HepG2 (cell line): ENCODE data around the gene NRL. TPM values are rescaled to one million over a fixed set of nuclear protein-coding genes. Genes with fewer than 3 reads are reported as not detected.

Source experiments
- BATF2 ChIP-seq: sonication (generic); formaldehyde crosslinking; IDR thresholded peaks from 2 replicates; pipeline ENCODE4 v1.8.0; 2022; ENCODE audit warnings: mild to moderate bottlenecking, missing genetic modification reagents, moderate library complexity
- CC2D1A ChIP-seq: sonication (generic); formaldehyde crosslinking; IDR thresholded peaks from 2 replicates; pipeline ENCODE4 v1.8.1; 2023; ENCODE audit warnings: mild to moderate bottlenecking, missing genetic modification reagents
- CEBPZ ChIP-seq: IDR thresholded peaks from 2 replicates; pipeline ENCODE4 v1.6.1; 2012; ENCODE audit warnings: low read length, improper control_type of control experiment
- FOSL1 ChIP-seq: sonication (generic); formaldehyde crosslinking; IDR thresholded peaks from 2 replicates; pipeline ENCODE4 v1.9.0; 2021; ENCODE audit warnings: missing genetic modification reagents, borderline replicate concordance
- HDAC1 ChIP-seq: sonication (generic); formaldehyde crosslinking; IDR thresholded peaks from 2 replicates; pipeline ENCODE4 v1.5.1; 2020; ENCODE audit warnings: mild to moderate bottlenecking, missing genetic modification reagents
- HOXA9 ChIP-seq: sonication (generic); formaldehyde crosslinking; IDR thresholded peaks from 2 replicates; pipeline ENCODE4 v1.8.1; 2022; ENCODE audit warnings: missing genetic modification reagents, mild to moderate bottlenecking, moderate library complexity, borderline replicate concordance
- IRF9 ChIP-seq: sonication (generic); formaldehyde crosslinking; IDR thresholded peaks from 2 replicates; pipeline ENCODE4 v1.8.0; 2022; ENCODE audit warnings: missing genetic modification reagents, mild to moderate bottlenecking, borderline replicate concordance
- JUND ChIP-seq: sonication (generic); formaldehyde crosslinking; IDR thresholded peaks from 2 replicates; pipeline ENCODE4 v1.8.0; 2022; ENCODE audit warnings: mild to moderate bottlenecking, missing genetic modification reagents
- SIN3A ChIP-seq: IDR thresholded peaks from 2 replicates; pipeline ENCODE4 v1.6.1; 2011; ENCODE audit warnings: low read depth, mild to moderate bottlenecking, control low read depth, low read length, borderline replicate concordance
- SPEN ChIP-seq: sonication (generic); formaldehyde crosslinking; IDR thresholded peaks from 2 replicates; pipeline ENCODE4 v1.5.1; 2020; ENCODE audit warnings: low read depth, mild to moderate bottlenecking, missing genetic modification reagents
- ZNF276 ChIP-seq: sonication (generic); formaldehyde crosslinking; IDR thresholded peaks from 2 replicates; pipeline ENCODE4 v1.4.0; 2020; ENCODE audit warnings: mild to moderate bottlenecking, low read depth, missing genetic modification reagents
- ZNF362 ChIP-seq: sonication (generic); formaldehyde crosslinking; IDR thresholded peaks from 2 replicates; pipeline ENCODE4 v1.4.0; 2020; ENCODE audit warnings: missing genetic modification reagents, mild to moderate bottlenecking, borderline replicate concordance
- ZNF609 ChIP-seq: sonication (generic); formaldehyde crosslinking; IDR thresholded peaks from 2 replicates; pipeline ENCODE4 v1.4.0; 2020; ENCODE audit warnings: mild to moderate bottlenecking, missing genetic modification reagents, borderline replicate concordance
- polyA plus RNA-seq, 8 experiments: library from polyadenylated mRNA; depleted of rRNA in 3 of 8; stranded (reverse) in 7 of 8; unstranded in 1 of 8; fragments of >200 nt; fragmentation: Illumina TruSeq in 4 of 8; extraction: Trizol in 4 of 8; gene quantifications; 2 replicates each; pipeline versions ENCODE4 v1.2.1 to v1.2.3, GENCODE V29; 2011 to 2016; ENCODE audit warnings: low read depth in 4 of 8, missing spikeins in 1 of 8, mixed read lengths in 1 of 8; ENCODE audit not compliant: insufficient read depth in 1 of 8
- total RNA-seq, 5 experiments: library from RNA; depleted of rRNA; stranded (reverse); fragments of >200 nt; fragmentation: Illumina TruSeq; extraction: Trizol; gene quantifications; 2 replicates each; pipeline ENCODE4 v1.2.3, GENCODE V29; 2016; ENCODE audit warnings: low read depth in 1 of 5

Gene NRL
- total and polyA plus RNA-seq, 2 of the 13 experiments (the other 11 are each of a cell fraction or from before 2014, with no cell fraction given) = 2.5 to 4.7 TPM

- TF ChIP-seq ZNF609 (CRISPR knock-in tag) (peak; percentile 16; the same call in 1 of the 2 replicates), ZNF362 (CRISPR knock-in tag) (peak; percentile 57; the same call in 1 of the 2 replicates), BATF2 (no peak), SIN3A (peak; percentile 94; the same call in 1 of the 2 replicates), FOSL1 (CRISPR knock-in tag) (peak; percentile 67; the same call in 1 of the 2 replicates), IRF9 (peak; percentile 94), HOXA9 (CRISPR knock-in tag) (no peak), SPEN (CRISPR knock-in tag) (peak; percentile 84; the same call in 1 of the 2 replicates), ZNF276 (CRISPR knock-in tag) (no peak; the same call in none of the 2 replicates), JUND (CRISPR knock-in tag) (no peak), CEBPZ (no peak), HDAC1 (CRISPR knock-in tag) (no peak), CC2D1A (CRISPR knock-in tag) (peak; percentile 96; the same call in 1 of the 2 replicates)
Observed at GRCh38 chr14:24093901-24094840, 20.6 kb downstream of the NRL start, which contains the start of gene PCK2 (continued).
